HG02852 (cell line): ENCODE results near the gene DOCK1.

Experiments
- ATAC-seq: cut with Tn5 transposase; IDR thresholded peaks from one replicate; pipeline ENCODE4 v1.9.1; 2021; ENCODE audit warnings: mild to moderate bottlenecking, moderate library complexity; ENCODE audit not compliant: unreplicated experiment

Gene DOCK1

DNA sequence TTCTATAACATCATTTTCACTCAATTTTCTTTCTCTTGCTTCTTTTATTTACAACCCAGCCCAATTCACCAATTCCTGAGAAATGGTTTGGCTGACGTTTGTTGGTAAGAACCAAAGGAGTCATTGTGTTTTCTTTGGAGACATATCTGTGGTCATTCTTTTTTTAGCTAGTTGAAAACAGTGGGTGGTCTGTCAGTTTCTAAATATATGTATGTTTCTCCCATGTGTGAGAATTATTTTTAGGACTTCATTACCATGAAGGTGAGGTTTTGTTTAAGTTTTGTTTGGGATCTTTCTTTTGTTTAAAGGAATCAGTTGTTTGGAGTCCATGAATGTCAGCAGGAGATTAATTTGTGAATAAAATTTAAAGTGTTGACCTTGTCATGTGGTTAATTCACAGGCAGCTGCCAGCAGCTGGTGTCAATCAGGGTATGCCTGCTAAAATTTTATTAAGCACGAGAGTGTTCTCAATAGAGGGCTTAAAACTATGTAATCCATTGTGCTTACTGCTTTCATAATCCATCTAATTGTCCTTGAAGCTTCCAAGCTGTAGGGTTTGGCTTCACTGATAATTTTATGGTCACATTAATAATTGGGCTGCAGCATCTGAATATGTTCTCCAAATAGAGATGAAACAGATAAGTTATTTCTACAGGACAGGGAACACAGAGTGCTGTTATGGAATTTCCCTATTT, 252.4 kb downstream of the DOCK1 start:
- ATAC-seq: no peak

DNA sequence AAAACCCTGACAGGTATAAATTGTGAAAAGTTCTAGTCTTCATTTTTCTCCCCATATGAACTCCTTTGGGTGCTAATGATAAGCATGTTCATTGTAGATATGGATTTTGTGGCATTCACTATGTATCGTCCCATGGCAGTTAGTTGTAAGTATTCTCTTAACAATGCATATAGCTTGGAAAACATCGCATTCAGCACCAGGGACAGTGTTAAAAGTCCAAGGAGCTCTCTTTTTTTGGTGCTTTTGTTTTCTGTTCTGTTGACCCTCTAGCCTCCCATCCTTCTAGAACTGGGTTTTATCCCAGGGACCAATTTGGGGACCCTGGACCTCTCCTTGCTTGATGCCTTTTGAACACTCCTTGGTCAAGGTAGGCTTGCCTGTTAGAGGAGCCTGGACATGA, 253.4 kb downstream of the DOCK1 start:
- ATAC-seq: no peak

DNA sequence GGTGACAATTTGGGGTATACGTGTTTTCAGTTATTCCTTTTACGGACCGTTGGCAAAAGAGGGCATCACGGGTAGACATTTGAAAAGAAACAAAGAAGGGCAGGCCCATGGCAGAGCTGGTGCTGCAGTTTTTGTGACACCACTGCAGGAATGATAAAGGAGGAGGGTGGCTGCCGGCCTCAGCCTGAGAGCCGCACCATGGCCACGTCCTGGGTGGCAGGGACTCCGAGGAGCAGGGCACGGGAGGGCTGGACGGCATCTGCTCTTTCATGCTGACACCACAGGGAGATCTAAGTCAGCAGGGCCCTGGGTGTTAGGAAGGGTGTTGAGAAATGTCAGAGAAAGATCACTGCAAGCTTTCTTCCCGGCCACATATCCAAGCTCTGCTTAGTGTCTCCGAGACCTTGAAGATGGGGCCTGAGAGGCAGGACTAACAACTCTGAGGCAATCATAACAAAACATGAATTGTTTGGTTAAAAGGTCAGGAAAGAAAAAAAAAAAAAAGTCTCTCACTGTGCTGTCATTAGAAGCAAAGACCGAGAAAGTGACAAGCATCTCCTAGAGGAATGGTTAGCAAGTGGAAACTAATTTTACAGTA, 254.5 kb downstream of the DOCK1 start:
- ATAC-seq: no peak

DNA sequence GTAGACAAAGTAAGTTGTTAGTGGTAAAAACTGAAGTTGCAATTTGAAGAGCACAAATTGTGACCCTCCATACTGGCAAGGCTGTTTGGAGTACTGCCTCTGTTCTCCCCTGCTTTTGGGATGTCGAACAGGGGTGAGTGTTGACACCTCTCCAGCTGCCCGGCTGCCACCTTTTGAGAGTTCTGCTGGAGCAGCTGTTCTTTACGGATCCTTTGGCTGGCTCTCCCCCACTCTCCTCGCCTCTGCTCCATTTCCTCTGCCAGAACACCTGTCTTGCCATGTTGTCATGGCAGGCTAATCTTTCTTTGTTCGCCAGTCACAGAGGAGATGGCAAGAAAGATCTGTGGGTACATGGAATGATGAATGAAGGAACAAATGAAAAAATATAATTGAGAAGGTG, 256.3 kb downstream of the DOCK1 start:
- no peak for ATAC-seq

DNA sequence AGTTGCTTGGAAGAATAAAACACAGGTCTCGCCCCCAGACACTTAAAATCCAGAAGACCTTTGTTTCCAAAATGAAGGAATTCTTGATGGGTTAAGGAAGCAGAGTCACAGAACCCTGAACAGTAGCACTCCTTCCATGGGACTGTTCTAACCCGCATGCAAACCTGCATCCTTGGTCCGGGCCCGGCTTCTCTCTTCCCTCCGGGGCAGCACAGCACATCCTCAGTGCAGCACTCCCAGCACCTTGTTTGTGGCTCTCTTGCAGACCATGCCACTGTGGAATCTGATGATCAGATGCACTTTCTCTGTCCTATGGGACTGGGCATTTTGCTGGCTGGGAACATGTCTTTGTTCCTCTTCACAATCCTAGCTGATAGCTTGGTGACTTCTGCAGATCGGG, 257.6 kb downstream of the DOCK1 start:
- ATAC-seq: no peak

DNA sequence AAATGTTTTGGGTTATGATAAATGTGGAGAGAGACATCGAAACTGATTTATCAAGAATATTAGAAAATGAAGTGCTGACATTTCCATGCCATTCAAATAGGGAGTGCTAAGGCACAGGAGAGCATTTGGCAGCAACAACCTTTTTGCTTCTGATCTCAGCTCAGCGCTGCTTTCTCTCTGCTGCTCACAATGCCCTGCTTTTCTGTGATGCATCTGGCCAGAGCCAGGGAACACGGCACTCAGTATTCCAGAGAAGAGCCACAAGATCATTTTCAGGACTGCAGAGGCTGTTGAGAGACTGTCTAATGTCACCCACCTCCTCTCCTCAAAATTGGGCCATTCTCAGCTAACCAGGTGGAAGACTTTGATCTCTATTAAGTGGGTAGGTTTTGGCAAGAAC, 263.0 kb downstream of the DOCK1 start:
- ATAC-seq: no peak

DNA sequence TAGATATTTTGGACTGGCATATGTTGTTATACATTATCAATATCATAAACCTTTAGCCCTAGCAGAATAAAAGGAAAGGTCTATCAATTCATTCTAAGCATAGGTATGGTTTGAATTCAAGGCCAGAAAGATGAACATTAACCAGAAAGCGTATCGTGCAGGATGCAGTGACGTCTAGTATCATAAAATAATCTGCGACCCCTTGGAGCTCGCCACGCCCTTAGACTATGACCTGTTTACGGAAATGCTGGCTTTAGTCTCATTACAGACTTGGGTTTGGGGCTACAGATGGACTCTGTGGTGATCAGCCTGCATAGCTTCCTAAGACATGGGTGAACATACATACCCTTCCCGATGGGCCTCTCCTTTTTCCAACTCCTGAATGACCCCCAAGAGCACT, 269.6 kb downstream of the DOCK1 start:
- no peak for ATAC-seq

DNA sequence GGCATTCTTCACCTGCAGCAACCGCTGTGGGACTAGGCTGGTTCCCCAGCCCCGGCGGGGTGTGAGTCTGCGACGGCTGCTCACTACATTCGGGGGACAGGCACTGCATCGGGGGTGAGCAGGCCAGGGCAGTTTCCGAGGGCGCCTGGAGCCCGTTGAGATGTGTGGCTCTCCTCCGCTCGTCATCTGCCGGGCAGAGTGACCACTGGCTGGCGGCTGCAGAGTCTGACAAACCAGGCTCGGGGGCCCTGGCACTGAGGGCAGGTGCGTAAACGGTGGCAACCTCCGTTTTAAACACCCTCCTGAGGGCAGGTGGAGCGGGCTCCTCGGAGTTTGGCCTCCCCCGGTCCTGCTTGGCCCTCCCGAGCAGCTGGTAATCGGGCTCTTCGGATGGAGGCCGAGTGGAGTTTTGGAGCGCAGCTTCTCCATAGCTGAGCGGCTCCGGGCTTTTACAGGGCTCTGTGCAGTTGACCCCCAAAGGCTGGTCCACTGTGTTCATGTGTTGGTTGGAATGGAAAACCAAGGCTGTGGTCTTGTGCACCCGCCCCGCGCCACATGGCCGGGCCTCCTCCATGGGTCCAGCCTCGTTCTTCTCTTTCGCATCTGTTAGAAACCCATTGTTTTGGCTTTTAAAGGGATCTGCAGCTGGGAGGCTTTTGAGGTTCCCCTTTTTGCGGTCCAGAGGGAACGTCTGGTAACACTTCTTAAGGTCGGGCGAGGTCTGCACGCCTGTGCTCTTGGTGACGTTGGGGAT, 270.3 kb downstream of the DOCK1 start:
- no peak for ATAC-seq

DNA sequence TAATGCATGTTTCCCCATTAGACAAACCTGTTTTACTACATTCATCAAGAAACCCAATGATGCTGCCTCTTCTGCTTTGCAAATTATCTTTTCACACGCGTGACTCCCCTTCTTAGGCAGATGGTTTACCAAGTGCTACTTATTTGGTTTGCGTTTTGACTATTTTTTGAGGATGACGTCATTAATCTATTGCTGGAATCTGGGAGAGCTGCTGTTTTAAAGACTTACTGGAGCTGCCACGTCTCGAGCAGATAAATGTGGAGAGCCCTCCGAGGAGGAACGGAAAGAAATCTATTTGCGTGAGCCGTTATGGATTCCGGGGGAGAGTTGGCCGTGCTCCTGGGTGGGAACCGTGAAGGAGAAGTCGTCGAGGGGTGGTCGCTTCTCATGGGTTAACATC, 271.4 kb downstream of the DOCK1 start:
- ATAC-seq: no peak

DNA sequence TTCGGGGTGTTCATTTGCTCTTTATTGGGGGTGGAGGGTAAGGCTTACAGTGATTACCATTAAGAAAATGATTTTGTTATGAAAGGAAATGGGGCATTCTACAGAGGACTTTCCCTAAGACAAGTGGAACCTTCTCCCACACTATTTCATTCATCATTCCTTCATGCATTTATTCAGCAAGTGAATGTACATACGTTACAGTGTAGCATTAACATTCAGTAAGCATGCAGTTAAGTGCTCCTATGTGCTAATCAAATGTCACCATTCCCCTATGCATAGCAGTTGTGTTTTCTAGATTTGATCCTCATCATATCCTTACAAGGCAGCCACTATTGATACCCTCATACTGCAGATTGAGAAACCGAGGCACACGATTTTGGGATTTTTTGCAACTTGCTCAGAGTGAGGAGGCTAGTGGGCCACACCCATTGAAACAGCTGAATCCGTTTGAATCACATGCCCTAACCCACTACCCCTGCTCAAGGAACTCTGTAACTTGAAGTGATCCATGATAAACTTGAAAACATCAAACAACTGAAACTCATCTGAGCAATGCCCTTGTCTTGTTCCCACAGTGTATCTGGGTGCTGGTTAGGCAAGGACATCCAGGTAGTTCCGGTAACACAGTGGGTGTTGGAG, 274.5 kb downstream of the DOCK1 start:
- ATAC-seq: no peak

DNA sequence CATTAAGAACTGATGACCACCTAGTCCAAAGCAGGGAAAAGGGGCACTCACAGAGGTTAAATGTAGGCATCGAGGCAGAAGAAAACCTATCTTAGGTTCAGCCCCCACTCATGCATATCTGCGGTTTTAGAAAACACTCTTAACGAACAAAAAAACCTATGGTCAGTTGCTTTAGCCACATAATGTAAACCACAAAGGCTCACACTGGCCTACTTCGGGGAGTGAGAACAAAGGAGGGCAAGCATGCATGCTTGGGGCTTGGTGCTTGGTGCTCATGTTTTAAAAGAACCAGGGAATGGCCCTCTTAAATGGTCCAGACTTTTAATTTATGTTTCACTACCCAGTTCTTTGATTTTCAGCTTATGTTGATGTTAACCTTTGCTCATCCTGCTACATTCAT, 276.9 kb downstream of the DOCK1 start:
- ATAC-seq: no peak

DNA sequence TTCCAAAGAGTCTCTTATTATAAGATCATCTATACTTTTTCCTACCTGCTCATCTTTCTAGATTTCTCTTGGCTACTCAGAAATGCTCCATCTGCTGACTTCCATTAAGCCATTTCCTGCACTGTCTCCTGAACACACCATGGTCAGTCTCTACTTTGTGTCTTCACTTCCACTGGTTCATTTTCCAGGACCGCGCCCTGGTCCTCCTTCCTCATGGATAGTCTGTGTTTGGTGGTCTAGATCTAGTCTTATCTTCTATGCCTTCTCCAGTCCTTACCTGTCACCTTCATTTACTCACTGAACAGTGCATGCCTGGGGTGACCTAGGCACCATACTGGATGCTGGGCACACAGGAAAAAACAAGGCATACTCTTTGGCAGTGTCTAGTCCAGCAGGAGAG, 279.4 kb downstream of the DOCK1 start:
- ATAC-seq: no peak

DNA sequence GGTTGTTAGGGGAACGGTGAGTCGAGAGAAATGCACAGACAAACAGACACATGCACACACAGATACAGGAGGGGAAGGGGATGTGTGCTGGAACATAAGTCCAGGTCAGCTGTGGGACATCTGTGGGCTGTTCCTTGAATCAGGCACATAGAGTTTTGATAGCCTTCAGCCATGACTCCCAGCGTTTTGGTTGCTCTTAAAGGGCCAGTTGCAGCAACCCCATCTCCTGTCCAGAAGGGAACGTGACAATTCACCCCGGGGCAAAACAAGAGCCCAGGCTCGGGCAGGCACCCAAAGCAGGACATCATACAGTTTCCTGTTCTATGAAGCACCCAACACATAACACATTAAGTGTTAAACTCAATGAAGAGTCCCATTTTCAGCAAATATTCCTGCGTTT, 281.6 kb downstream of the DOCK1 start:
- no peak for ATAC-seq

DNA sequence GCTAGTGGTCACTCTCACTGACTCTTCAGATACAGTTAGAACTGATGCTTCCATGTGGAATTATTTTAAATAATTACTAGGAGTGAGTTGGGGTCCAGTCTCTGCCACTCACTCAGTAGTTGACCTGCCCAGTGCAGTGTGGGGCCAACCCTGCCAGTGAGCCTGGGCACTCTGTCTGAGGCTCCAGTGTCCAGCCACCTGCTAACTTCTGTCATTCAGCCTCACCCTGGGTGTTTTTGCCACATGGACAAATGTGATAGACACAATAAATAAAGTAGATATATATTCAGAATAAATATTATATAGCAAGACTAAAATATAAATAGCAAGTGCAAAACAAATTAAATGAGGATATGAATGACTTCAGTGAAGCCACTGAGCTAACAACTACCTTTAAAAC, 284.0 kb downstream of the DOCK1 start:
- no peak for ATAC-seq

DNA sequence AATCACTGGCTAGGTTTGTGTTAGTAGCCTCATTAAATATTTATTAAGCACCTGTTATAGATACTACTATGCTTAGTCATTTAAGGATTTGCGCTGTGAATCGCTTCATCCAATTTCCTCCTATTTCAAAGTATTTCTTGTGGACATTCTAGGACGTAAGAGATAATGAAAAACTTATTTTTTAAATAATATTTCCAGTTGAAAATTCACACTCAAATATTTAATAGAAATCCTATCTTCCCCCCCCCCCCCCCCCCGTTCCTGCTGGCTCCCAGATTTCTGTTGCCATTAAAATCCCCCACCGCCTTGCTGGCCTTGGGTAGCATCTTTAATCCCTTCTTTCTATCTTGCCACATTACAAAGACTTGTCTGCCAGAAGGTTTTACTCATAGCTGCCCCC, 285.2 kb downstream of the DOCK1 start:
- ATAC-seq: no peak

DNA sequence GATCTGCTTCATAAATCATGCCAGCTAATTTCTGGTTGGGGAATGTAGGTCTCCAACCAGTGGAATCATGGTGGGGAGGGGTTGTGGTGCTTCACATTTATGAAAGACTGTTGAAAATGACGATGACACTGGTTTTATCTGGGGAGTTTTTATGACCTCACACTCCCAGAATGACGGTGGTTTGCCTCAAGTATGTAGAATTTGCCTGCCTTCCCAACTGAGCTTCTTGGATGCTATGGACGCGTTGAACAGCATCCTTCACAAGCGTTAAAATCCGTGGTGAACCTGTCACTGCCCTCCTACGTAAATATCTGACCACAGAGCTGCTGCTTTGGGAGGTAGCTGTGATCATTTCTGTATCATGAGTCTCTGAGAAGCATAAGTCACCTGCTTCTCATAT, 287.9 kb downstream of the DOCK1 start:
- no peak for ATAC-seq

DNA sequence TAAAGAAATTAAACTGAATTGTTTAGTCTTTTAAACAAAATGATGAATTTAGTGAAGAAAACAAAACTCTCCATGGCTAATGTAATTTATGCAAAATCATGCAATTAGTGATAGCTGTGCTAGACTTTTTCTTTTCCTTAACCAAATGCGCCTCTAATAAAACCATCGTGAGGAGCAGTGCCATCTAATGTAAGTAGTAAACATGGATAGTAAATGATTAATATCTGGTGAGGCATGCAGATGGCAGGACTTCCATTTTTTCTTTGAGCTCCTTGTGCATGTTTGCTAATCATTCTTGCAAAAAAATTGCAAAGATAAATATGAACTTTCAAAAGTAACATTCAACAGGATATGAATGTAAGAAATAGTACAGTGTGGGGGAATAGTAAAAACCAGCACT, 288.9 kb downstream of the DOCK1 start:
- ATAC-seq: no peak

DNA sequence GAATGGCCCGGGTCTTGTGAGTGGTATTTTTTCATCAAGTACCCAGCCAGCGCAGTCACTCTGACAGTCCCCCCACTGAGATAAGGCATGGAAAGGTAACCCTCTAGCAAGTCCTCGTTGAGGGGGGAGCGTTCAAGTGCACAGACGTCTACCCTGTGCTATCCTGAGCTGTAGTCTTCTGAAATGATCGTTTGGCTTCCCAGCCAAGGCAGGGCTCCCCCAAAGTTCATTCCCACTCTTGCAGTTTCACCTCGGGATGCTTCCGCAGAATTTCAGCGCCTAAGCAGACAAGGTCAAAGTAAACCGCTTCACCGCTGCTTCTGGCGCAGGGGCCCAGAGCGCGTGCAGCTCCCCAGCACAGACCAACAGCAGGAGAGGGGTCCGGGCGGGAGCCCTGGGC, 289.4 kb downstream of the DOCK1 start:
- no peak for ATAC-seq

DNA sequence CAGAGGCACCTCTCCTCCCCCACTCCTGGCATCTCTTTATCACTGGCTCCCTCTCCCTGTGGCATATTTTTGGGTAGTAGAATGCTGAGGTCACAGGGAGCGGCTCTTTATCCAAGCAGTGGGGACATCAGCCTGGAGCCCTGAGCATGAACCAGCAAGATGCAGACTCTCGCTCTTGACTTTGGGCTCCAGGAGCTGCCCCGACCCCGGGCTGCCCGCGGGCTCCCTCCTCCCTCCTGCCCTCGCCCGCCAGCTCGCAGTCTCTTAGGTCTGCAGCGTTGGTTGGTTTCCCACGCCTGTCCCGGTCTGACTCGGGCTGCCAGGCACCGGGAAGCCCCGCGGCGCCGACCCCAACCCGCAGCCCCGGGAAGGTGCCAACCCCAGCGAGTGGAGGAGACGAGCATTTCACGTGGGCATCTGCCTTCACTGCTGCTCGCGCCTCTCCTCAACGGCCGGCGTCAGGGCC, 289.8 kb downstream of the DOCK1 start:
- ATAC-seq: no peak

DNA sequence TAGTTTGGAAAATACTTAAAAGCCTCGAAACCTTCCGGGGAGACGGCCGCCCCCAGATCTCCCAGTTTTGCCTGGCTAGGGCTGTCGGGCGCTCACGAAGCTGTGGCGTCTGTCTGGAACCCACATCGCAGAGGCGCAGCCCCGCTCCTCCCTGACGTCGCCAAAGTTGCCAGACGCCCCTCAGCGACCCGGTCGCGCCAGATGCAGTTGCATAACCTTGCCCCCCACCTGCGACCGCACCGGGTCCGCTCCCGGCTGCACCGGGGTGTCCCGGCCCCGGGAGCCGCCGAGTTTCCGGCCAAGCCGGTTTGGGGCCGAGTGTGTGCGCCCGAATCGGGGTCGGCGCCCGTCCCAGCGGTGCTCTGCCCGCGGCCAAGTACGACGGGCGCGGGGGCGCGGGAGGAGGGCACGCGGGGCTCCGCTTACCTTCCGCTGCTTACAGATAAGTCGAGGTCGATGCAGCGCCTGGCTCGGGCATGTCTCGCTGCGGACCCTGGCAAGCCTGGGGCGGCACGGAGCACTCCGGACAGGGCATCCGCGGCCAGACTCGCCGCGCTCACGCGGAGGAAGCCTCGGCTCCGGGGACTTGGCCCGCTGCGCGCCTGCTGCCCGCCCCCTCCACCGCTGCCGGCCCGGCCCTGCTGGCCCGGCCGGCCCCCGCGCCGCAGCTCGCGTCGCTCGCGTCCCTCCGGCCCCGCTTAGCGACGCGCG, 290.5 kb downstream of the DOCK1 start:
- ATAC-seq: no peak
